Measurements from ENCODE around the gene METTL23.

Gene METTL23

GRCh38 chr17:76687298-76688164 lies 39.1 kb upstream of the METTL23 start:
- no peak overlapping the region for H3K4me3 ChIP-seq (ENCODE audit: low read depth, low read length)
- TF ChIP-seq CTCF (IDR thresholded peaks at IDR 0.05; ENCODE audit: low read depth, low read length, missing control alignments) = no peak
- in situ Hi-C loops (cut with HindIII; ENCODE audit: low sequenced_read_pairs) = no loop called here
- no peak for DNase-seq (ENCODE audit: low read depth)

- DNase-seq (ENCODE audit: low read depth) = no peak
- TF ChIP-seq CTCF (IDR thresholded peaks at IDR 0.05; ENCODE audit: low read depth, low read length, missing control alignments) = no peak
- no peak overlapping the region for H3K4me3 ChIP-seq (ENCODE audit: low read depth, low read length)
- in situ Hi-C loops (cut with HindIII; ENCODE audit: low sequenced_read_pairs) = no loop called here
These were observed 38.4 kb upstream of the METTL23 start for GRCh38 chr17:76688165-76688622.

- no peak overlapping the region for H3K4me3 ChIP-seq (ENCODE audit: low read depth, low read length)
- no peak for TF ChIP-seq CTCF (IDR thresholded peaks at IDR 0.05; ENCODE audit: low read depth, low read length, missing control alignments)
- in situ Hi-C loops (cut with HindIII; ENCODE audit: low sequenced_read_pairs) = no loop called here
- no peak for DNase-seq (ENCODE audit: low read depth)
These were observed 36.8 kb upstream of the METTL23 start for GRCh38 chr17:76689859-76690258.

GRCh38 chr17:76690596-76691280 lies 35.9 kb upstream of the METTL23 start:
- DNase-seq (ENCODE audit: low read depth) = no peak
- no peak overlapping the region for H3K4me3 ChIP-seq (ENCODE audit: low read depth, low read length)
- no peak for TF ChIP-seq CTCF (IDR thresholded peaks at IDR 0.05; ENCODE audit: low read depth, low read length, missing control alignments)
- in situ Hi-C loops (cut with HindIII; ENCODE audit: low sequenced_read_pairs) = no loop called here

- H3K4me3 ChIP-seq (ENCODE audit: low read depth, low read length) = no peak overlapping the region
- in situ Hi-C loops (cut with HindIII; ENCODE audit: low sequenced_read_pairs) = no loop called here
- DNase-seq (ENCODE audit: low read depth) = no peak
- TF ChIP-seq CTCF (IDR thresholded peaks at IDR 0.05; ENCODE audit: low read depth, low read length, missing control alignments) = no peak
These were observed 35.1 kb upstream of the METTL23 start for GRCh38 chr17:76691379-76692191.

All from astrocyte of the cerebellum (primary cell).